OCI-LY7 (cell line): ENCODE data around the gene APBA1. TPM values are rescaled to one million over a fixed set of nuclear protein-coding genes. Genes with fewer than 3 reads are reported as not detected.

Source experiments
- BruUV-seq: library from RNA; stranded (reverse); fragments of 400-500 nt; replicated peaks from 2 replicates; lab custom pipeline; 2021; lab: Mats Ljungman, UMichigan
- CTCF ChIA-PET: fragments of 300-600 bp; sonication (Branson Sonifier 250); formaldehyde crosslinking; loops from one replicate; lab custom pipeline; 2022; ENCODE audit warnings: antibody characterized with exemption; ENCODE audit not compliant: unreplicated experiment; lab: Charles Lee
- POLR2A ChIA-PET: fragments of 300-600 bp; sonication (Branson Sonifier 250); formaldehyde crosslinking; loops from one replicate; lab custom pipeline; 2022; ENCODE audit warnings: antibody characterized with exemption; lab: Charles Lee
- DNase-seq: peaks from one replicate; pipeline ENCODE4 v3.0.0-alpha.2; 2015; ENCODE audit warnings: low spot score
- H2AFZ ChIP-seq: fragments of 200-600 bp; sonication (generic), shearing (Covaris generic); 2 replicates; pipeline ENCODE4 v1.6.1; 2014; ENCODE audit warnings: mild to moderate bottlenecking, antibody characterized with exemption, low read length, moderate library complexity
- H3K27ac ChIP-seq: fragments of 200-600 bp; sonication (generic); 2 replicates; pipeline ENCODE4 v1.5.1; 2014; ENCODE audit warnings: mixed run types, low read depth, mild to moderate bottlenecking, moderate library complexity, low read length, inconsistent platforms; ENCODE audit not compliant: poor library complexity, severe bottlenecking
- H3K36me3 ChIP-seq: fragments of 200-600 bp; sonication (generic); 2 replicates; pipeline ENCODE4 v1.6.1; 2014; ENCODE audit warnings: mild to moderate bottlenecking, antibody characterized with exemption, low read length, moderate library complexity, mixed read lengths; ENCODE audit not compliant: insufficient read depth
- H3K4me1 ChIP-seq: fragments of 200-600 bp; sonication (generic); 2 replicates; pipeline ENCODE4 v1.5.1; 2014; ENCODE audit warnings: mild to moderate bottlenecking, low read length; ENCODE audit not compliant: insufficient read depth, poor library complexity, severe bottlenecking
- H3K4me2 ChIP-seq: fragments of 200-600 bp; sonication (generic); 2 replicates; pipeline ENCODE4 v1.6.1; 2014; ENCODE audit warnings: mild to moderate bottlenecking, low read length
- H3K4me3 ChIP-seq: fragments of 200-600 bp; sonication (generic); 2 replicates; pipeline ENCODE4 v1.5.1; 2014; ENCODE audit warnings: mild to moderate bottlenecking, low read depth, low read length; ENCODE audit not compliant: poor library complexity, severe bottlenecking
- H3K79me2 ChIP-seq: fragments of 200-600 bp; sonication (generic); 2 replicates; pipeline ENCODE4 v1.6.1; 2016; ENCODE audit warnings: low read depth, mild to moderate bottlenecking, low read length, moderate library complexity, mixed read lengths; ENCODE audit not compliant: insufficient read depth
- H3K9me2 ChIP-seq: fragments of 200-600 bp; sonication (generic); 2 replicates; pipeline ENCODE4 v1.6.1; 2016; ENCODE audit warnings: mild to moderate bottlenecking, low read length, mixed read lengths; ENCODE audit not compliant: insufficient read depth
- H3K9me3 ChIP-seq: fragments of 200-600 bp; sonication (generic); 2 replicates; pipeline ENCODE4 v1.6.1; 2014; ENCODE audit warnings: mild to moderate bottlenecking, mixed run types, low read length, mixed read lengths
- H4K20me1 ChIP-seq: fragments of 200-600 bp; sonication (generic); 2 replicates; pipeline ENCODE4 v1.6.1; 2014; ENCODE audit warnings: mild to moderate bottlenecking, antibody characterized with exemption, low read length, moderate library complexity, mixed read lengths; ENCODE audit not compliant: insufficient read depth
- EZH2phosphoT487 ChIP-seq: fragments of 200-600 bp; sonication (generic); IDR thresholded peaks from 2 replicates; pipeline ENCODE4 v1.6.1; 2018; ENCODE audit warnings: low read depth, borderline replicate concordance, mild to moderate bottlenecking, mixed run types, antibody characterized with exemption, low read length, moderate library complexity, mixed read lengths
- intact Hi-C: fragments of 100-400 bp; cut with micrococcal nuclease; formaldehyde crosslinking; loops from one replicate; pipeline ENCODE4 v1.10.0; 2022; ENCODE audit not compliant: unreplicated experiment
- total RNA-seq, 2 experiments: library from RNA; depleted of rRNA in 1 of 2; stranded (reverse); fragments of >200 nt in 1 of 2; shearing (Covaris generic) in 1 of 2; gene quantifications; 2 replicates each; pipeline ENCODE4 v1.2.3, GENCODE V29; 2014 to 2022
- TF ChIP-seq, protein P1 (sequence below): fragments of 200-600 bp; sonication (generic); conservative IDR thresholded peaks from 2 replicates; pipeline ENCODE4 v1.5.1; 2014; ENCODE audit warnings: mild to moderate bottlenecking, antibody characterized with exemption, low read length, moderate library complexity, mixed read lengths

Gene APBA1
- total RNA-seq, 2 experiments from 2014 or later = not detected

DNA sequence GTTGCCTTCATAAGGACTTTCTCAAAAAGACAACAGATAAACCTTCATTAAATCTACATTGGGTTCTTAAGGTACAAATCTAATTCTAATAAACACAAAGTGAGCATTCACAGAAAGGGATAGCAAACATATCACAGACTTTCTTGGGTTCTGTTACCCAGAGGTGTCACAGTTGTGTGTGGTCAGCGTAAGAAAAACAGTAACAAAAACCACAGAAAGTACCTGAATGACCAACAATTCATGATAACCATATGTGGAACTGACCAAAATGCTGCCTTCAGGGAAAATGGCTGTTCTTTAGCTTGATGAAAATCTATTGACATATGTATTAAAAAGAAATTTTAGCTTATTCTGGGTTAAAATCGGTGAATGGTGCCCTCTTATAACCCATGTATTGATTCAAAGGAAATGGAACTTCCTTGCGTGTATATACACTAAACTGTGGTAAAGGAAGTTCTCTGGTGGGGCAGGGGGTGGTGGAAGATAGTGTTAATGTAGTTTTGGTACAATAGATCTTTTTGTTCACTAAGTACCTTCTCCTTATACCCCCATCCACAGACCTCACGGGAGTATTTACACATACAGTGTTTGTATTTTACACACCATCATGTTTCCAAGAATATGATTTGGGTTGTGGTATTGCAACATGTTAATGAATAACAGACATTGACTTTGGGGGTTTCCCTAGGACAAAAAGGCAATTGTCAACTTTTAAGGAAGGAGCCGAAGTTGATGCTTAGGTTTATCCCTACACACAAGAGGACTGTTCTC, 152.5 kb downstream of the APBA1 start:
- Histone ChIP-seq H3K9me2 (no peaks in the 10 kb centered on the region), H4K20me1 (no peaks in the 10 kb centered on the region), H3K79me2 (no peaks in the 10 kb centered on the region), H2AFZ (no peak overlapping the region), H3K4me2 (no peak overlapping the region), H3K4me1 (no peaks in the 10 kb centered on the region), H3K36me3 (no peaks in the 10 kb centered on the region), H3K9me3 (no peaks in the 10 kb centered on the region), H3K4me3 (no peak overlapping the region), H3K27ac (no peak overlapping the region)
- POLR2A ChIA-PET = interaction anchor here (0.7 kb wide), 1 partner anchor 305 kb away, joined by 3 read pairs; no protein-coding TSS in a partner anchor
- no TSS peak for BruUV-seq
- intact Hi-C loops = no loop called here
- no peak for DNase-seq
- TF ChIP-seq EZH2phosphoT487 = no peak
- TF ChIP-seq, protein P1, sequence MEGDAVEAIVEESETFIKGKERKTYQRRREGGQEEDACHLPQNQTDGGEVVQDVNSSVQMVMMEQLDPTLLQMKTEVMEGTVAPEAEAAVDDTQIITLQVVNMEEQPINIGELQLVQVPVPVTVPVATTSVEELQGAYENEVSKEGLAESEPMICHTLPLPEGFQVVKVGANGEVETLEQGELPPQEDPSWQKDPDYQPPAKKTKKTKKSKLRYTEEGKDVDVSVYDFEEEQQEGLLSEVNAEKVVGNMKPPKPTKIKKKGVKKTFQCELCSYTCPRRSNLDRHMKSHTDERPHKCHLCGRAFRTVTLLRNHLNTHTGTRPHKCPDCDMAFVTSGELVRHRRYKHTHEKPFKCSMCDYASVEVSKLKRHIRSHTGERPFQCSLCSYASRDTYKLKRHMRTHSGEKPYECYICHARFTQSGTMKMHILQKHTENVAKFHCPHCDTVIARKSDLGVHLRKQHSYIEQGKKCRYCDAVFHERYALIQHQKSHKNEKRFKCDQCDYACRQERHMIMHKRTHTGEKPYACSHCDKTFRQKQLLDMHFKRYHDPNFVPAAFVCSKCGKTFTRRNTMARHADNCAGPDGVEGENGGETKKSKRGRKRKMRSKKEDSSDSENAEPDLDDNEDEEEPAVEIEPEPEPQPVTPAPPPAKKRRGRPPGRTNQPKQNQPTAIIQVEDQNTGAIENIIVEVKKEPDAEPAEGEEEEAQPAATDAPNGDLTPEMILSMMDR = no peak
- CTCF ChIA-PET = no interaction called here

DNA sequence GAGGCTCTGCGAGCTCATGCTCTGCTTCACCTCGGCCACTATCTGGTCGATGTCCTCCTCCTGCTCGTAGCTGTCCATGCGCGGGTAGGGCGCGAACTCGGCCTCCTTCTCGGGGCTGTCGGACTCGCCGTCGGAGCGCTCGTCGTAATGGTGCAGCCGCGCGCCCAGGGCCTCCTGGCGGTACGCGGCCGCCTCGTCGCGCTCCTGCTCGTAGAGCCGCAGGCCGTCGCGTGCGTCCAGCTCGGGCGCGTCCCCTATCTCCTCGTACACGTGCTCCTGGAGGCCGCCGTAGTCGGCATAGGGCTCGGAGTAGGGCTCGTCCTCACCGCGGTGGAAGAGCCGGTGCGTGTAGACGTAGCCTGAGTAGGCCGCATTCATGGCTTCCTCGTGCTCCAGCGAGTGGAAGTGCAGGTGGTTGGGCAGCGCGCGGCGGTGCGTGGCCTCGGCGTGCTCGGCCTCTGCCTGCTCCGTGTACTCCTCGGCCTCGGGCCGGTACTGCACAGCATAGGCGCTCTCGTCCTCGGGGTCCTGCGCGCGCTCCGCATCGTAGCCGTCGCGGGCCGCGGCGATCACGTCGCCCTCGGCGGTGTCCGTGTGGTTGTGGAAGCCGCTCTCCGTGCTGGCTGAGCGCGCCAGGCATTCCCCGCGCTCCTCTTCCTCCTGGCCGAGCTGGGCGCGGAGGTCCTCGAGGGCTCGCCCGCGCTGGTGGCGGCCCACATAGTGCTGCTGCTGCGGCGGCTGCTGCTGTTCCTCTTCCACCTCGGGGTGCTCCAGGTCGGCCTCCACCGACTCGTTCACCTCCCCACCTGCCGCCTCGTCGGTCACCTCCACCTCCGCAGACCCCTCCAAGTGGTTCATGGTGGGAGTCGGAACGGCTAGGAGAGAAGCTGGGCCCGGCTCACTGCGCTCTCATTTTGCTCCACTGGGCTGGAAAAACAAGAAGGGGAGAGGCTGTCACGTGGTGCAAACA, 155.5 kb downstream of the APBA1 start:
- Histone ChIP-seq H3K9me3 (no peaks in the 10 kb centered on the region), H3K79me2 (no peaks in the 10 kb centered on the region), H3K36me3 (no peaks in the 10 kb centered on the region), H3K27ac (no peak overlapping the region), H2AFZ (no peak overlapping the region), H3K4me2 (no peak overlapping the region), H3K9me2 (no peaks in the 10 kb centered on the region), H4K20me1 (no peaks in the 10 kb centered on the region), H3K4me3 (no peak overlapping the region), H3K4me1 (no peaks in the 10 kb centered on the region)
- intact Hi-C loops = no loop called here
- POLR2A ChIA-PET = no interaction called here
- BruUV-seq = no TSS peak
- DNase-seq = no peak
- CTCF ChIA-PET = no interaction called here
- TF ChIP-seq, protein P1 = no peak
- TF ChIP-seq EZH2phosphoT487 = no peak
